HepG2 (cell line): ENCODE data around the gene C2orf81. TPM values are rescaled to one million over a fixed set of nuclear protein-coding genes. Genes with fewer than 3 reads are reported as not detected.
A peak's percentile ranks its signal among the peaks of the same experiment; 100 is the strongest.

Source experiments
- ATM ChIP-seq: fragments of 450-650 bp; IDR thresholded peaks from 2 replicates; pipeline ENCODE4 v1.7.1; 2017; ENCODE audit warnings: mild to moderate bottlenecking, borderline replicate concordance
- CAMTA2 ChIP-seq: sonication (generic); formaldehyde crosslinking; IDR thresholded peaks from 2 replicates; pipeline ENCODE4 v1.4.0; 2020; ENCODE audit warnings: mild to moderate bottlenecking, missing genetic modification reagents, borderline replicate concordance
- CHCHD3 ChIP-seq: sonication (generic); formaldehyde crosslinking; IDR thresholded peaks from 2 replicates; pipeline ENCODE4 v1.8.0; 2022; ENCODE audit warnings: mild to moderate bottlenecking, missing genetic modification reagents, moderate library complexity
- FOXA3 ChIP-seq: IDR thresholded peaks from 2 replicates; pipeline ENCODE4 v1.6.1; 2016; ENCODE audit warnings: missing genetic modification reagents, missing compliant biosample characterization
- HDAC2 ChIP-seq: sonication (generic); formaldehyde crosslinking; IDR thresholded peaks from 2 replicates; pipeline ENCODE4 v1.4.0; 2020; ENCODE audit warnings: missing genetic modification reagents
- HOXA7 ChIP-seq: sonication (generic); formaldehyde crosslinking; IDR thresholded peaks from 2 replicates; pipeline ENCODE4 v1.8.1; 2022; ENCODE audit warnings: mild to moderate bottlenecking, missing genetic modification reagents, moderate library complexity
- KDM5B ChIP-seq: sonication (generic); formaldehyde crosslinking; IDR thresholded peaks from 2 replicates; pipeline ENCODE4 v1.4.0; 2020; ENCODE audit warnings: missing genetic modification reagents, mild to moderate bottlenecking, borderline replicate concordance
- MBNL3 ChIP-seq: fragments of 250-450 bp; sonication (Bioruptor Pico); conservative IDR thresholded peaks from 2 replicates; pipeline ENCODE4 v1.8.0; 2022; ENCODE audit warnings: mild to moderate bottlenecking, inconsistent platforms
- MTA1 ChIP-seq: sonication (generic); formaldehyde crosslinking; IDR thresholded peaks from 2 replicates; pipeline ENCODE4 v1.4.0; 2020; ENCODE audit warnings: missing genetic modification reagents, mild to moderate bottlenecking, borderline replicate concordance
- NFYB ChIP-seq: sonication (generic); formaldehyde crosslinking; IDR thresholded peaks from 2 replicates; pipeline ENCODE4 v1.4.0; 2020; ENCODE audit warnings: missing genetic modification reagents
- NR2F6 ChIP-seq, 2 experiments: IDR thresholded peaks; 2 replicates each; pipeline ENCODE4 v1.6.1; 2016; ENCODE audit warnings: antibody characterized with exemption in 1 of 2, mild to moderate bottlenecking in 1 of 2
- PAWR ChIP-seq: sonication (generic); formaldehyde crosslinking; IDR thresholded peaks from 2 replicates; pipeline ENCODE4 v1.4.0; 2020; ENCODE audit warnings: missing genetic modification reagents, mild to moderate bottlenecking, borderline replicate concordance
- RARG ChIP-seq: sonication (generic); formaldehyde crosslinking; IDR thresholded peaks from 2 replicates; pipeline ENCODE4 v1.4.0; 2020; ENCODE audit warnings: low read depth, mild to moderate bottlenecking, missing genetic modification reagents
- SCMH1 ChIP-seq: sonication (generic); formaldehyde crosslinking; IDR thresholded peaks from 2 replicates; pipeline ENCODE4 v1.9.0; 2021; ENCODE audit warnings: missing genetic modification reagents, mild to moderate bottlenecking, borderline replicate concordance
- YY1 ChIP-seq: IDR thresholded peaks from 2 replicates; pipeline ENCODE4 v1.6.1; 2011; ENCODE audit warnings: low read length, low read depth, moderate library complexity, mild to moderate bottlenecking; ENCODE audit not compliant: insufficient read depth, insufficient replicate concordance
- ZBTB46 ChIP-seq: sonication (generic); formaldehyde crosslinking; IDR thresholded peaks from 2 replicates; pipeline ENCODE4 v1.4.0; 2020; ENCODE audit warnings: mild to moderate bottlenecking, missing genetic modification reagents, borderline replicate concordance
- ZC3H13 ChIP-seq: sonication (generic); formaldehyde crosslinking; IDR thresholded peaks from 2 replicates; pipeline ENCODE4 v1.8.1; 2023; ENCODE audit warnings: mild to moderate bottlenecking, missing genetic modification reagents, moderate library complexity
- ZFAT ChIP-seq: sonication (generic); formaldehyde crosslinking; conservative IDR thresholded peaks from 2 replicates; pipeline ENCODE4 v1.8.1; 2023; ENCODE audit warnings: missing genetic modification reagents, inconsistent platforms
- ZNF546 ChIP-seq: sonication (generic); formaldehyde crosslinking; conservative IDR thresholded peaks from 2 replicates; pipeline ENCODE4 v1.8.1; 2023; ENCODE audit warnings: mild to moderate bottlenecking, missing genetic modification reagents
- ZNF672 ChIP-seq: sonication (generic); formaldehyde crosslinking; IDR thresholded peaks from 2 replicates; pipeline ENCODE4 v1.8.1; 2022; ENCODE audit warnings: missing genetic modification reagents
- ZNF768 ChIP-seq: sonication (generic); formaldehyde crosslinking; IDR thresholded peaks from 2 replicates; pipeline ENCODE4 v1.4.0; 2020; ENCODE audit warnings: missing genetic modification reagents
- polyA plus RNA-seq, 8 experiments: library from polyadenylated mRNA; depleted of rRNA in 3 of 8; stranded (reverse) in 7 of 8; unstranded in 1 of 8; fragments of >200 nt; fragmentation: Illumina TruSeq in 4 of 8; extraction: Trizol in 4 of 8; gene quantifications; 2 replicates each; pipeline versions ENCODE4 v1.2.1 to v1.2.3, GENCODE V29; 2011 to 2016; ENCODE audit warnings: low read depth in 4 of 8, missing spikeins in 1 of 8, mixed read lengths in 1 of 8; ENCODE audit not compliant: insufficient read depth in 1 of 8
- total RNA-seq, 5 experiments: library from RNA; depleted of rRNA; stranded (reverse); fragments of >200 nt; fragmentation: Illumina TruSeq; extraction: Trizol; gene quantifications; 2 replicates each; pipeline ENCODE4 v1.2.3, GENCODE V29; 2016; ENCODE audit warnings: low read depth in 1 of 5
- TF ChIP-seq, protein P1 (sequence below): sonication (generic); formaldehyde crosslinking; IDR thresholded peaks from 2 replicates; pipeline ENCODE4 v1.5.1; 2020; ENCODE audit warnings: missing genetic modification reagents, mild to moderate bottlenecking, borderline replicate concordance
- TF ChIP-seq, protein P2 (sequence below): sonication (generic); formaldehyde crosslinking; IDR thresholded peaks from 2 replicates; pipeline ENCODE4 v1.4.0; 2020; ENCODE audit warnings: mild to moderate bottlenecking, missing genetic modification reagents
- TF ChIP-seq, protein P3 (sequence below): sonication (generic); formaldehyde crosslinking; IDR thresholded peaks from 2 replicates; pipeline ENCODE4 v1.4.0; 2020; ENCODE audit warnings: missing genetic modification reagents

Gene C2orf81
- total and polyA plus RNA-seq, 2 of the 13 experiments (the other 11 are each of a cell fraction or from before 2014, with no cell fraction given), result 0.15 to 0.17 TPM

- peak; percentile 89; the same call in 1 of the 2 replicates for TF ChIP-seq KDM5B (CRISPR knock-in tag)
- TF ChIP-seq HDAC2 (CRISPR knock-in tag), result peak; percentile 26; the same call in 1 of the 2 replicates
- TF ChIP-seq ZFAT (CRISPR knock-in tag), result peak; percentile 12; the same call in 1 of the 2 replicates
- TF ChIP-seq ZBTB46 (CRISPR knock-in tag), result no peak
- TF ChIP-seq ZNF672 (CRISPR knock-in tag), result no peak
- no peak for TF ChIP-seq SCMH1 (CRISPR knock-in tag)
- TF ChIP-seq YY1, result no peak
- TF ChIP-seq ZNF546 (CRISPR knock-in tag), result no peak
- TF ChIP-seq ZNF768 (CRISPR knock-in tag), result peak; percentile 49; the same call in 1 of the 2 replicates
- TF ChIP-seq CAMTA2 (CRISPR knock-in tag), result peak; percentile 88; the same call in 1 of the 2 replicates
- TF ChIP-seq, protein P1, sequence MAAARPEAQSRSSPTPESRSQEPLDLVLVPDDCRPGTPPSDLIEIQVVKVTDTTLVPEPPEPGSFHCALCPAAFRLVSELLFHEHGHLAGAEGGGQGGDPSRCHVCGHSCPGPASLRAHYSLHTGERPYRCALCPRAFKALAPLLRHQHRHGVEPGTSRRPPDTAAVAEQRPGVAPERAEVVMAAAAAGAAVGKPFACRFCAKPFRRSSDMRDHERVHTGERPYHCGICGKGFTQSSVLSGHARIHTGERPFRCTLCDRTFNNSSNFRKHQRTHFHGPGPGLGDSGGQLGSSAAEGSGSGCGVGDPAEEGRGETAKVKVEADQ, result peak; percentile 99
- TF ChIP-seq HOXA7 (CRISPR knock-in tag), result no peak
- TF ChIP-seq PAWR (CRISPR knock-in tag), result peak; percentile 91; the same call in 1 of the 2 replicates
- 0 out of 2 replicates have a peak, but pooled peaks have one; percentile 82 for TF ChIP-seq ZC3H13
- TF ChIP-seq, protein P2, sequence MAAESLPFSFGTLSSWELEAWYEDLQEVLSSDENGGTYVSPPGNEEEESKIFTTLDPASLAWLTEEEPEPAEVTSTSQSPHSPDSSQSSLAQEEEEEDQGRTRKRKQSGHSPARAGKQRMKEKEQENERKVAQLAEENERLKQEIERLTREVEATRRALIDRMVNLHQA (CRISPR knock-in tag), result no peak
- no peak for TF ChIP-seq ATM
- TF ChIP-seq RARG, result peak; percentile 96
- no peak for TF ChIP-seq NR2F6 (IDR thresholded peaks at IDR 0.05)
- TF ChIP-seq NR2F6 (CRISPR knock-in tag; IDR thresholded peaks at IDR 0.05), result peak; percentile 50; the same call in 1 of the 2 replicates
- TF ChIP-seq MTA1, result no peak; the same call in 1 of the 2 replicates
- TF ChIP-seq NFYB (CRISPR knock-in tag), result peak; percentile 56; the same call in 1 of the 2 replicates
- TF ChIP-seq CHCHD3 (CRISPR knock-in tag), result peak; percentile 90
- TF ChIP-seq, protein P3, sequence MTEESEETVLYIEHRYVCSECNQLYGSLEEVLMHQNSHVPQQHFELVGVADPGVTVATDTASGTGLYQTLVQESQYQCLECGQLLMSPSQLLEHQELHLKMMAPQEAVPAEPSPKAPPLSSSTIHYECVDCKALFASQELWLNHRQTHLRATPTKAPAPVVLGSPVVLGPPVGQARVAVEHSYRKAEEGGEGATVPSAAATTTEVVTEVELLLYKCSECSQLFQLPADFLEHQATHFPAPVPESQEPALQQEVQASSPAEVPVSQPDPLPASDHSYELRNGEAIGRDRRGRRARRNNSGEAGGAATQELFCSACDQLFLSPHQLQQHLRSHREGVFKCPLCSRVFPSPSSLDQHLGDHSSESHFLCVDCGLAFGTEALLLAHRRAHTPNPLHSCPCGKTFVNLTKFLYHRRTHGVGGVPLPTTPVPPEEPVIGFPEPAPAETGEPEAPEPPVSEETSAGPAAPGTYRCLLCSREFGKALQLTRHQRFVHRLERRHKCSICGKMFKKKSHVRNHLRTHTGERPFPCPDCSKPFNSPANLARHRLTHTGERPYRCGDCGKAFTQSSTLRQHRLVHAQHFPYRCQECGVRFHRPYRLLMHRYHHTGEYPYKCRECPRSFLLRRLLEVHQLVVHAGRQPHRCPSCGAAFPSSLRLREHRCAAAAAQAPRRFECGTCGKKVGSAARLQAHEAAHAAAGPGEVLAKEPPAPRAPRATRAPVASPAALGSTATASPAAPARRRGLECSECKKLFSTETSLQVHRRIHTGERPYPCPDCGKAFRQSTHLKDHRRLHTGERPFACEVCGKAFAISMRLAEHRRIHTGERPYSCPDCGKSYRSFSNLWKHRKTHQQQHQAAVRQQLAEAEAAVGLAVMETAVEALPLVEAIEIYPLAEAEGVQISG (CRISPR knock-in tag), result peak; percentile 86
- TF ChIP-seq FOXA3 (CRISPR knock-in tag), result peak; percentile 67; the same call in 1 of the 2 replicates
- TF ChIP-seq MBNL3, result no peak
Measured at GRCh38 chr2:74441690-74442482, 20.5 kb upstream of the C2orf81 start, which contains the start of gene RTKN (continued).
